HepG2 (cell line): Measurements from ENCODE around the gene SUPT6H. TPM values are rescaled to one million over a fixed set of nuclear protein-coding genes. Genes with fewer than 3 reads are reported as not detected.

Experiments
- CBFB ChIP-seq: sonication (generic); formaldehyde crosslinking; IDR thresholded peaks from 2 replicates; pipeline ENCODE4 v1.4.0; 2020; ENCODE audit warnings: missing genetic modification reagents
- FOXA1 ChIP-seq, 2 experiments: fragments of 450-650 bp in 1 of 2; sonication (generic) in 1 of 2; formaldehyde crosslinking in 1 of 2; IDR thresholded peaks; 2 replicates each; pipeline versions ENCODE4 v1.4.0 to v1.6.1; 2016 to 2020; ENCODE audit warnings: missing genetic modification reagents in 1 of 2
- HIVEP1 ChIP-seq: sonication (generic); formaldehyde crosslinking; IDR thresholded peaks from 2 replicates; pipeline ENCODE4 v1.4.0; 2020; ENCODE audit warnings: mild to moderate bottlenecking, missing genetic modification reagents
- JARID2 ChIP-seq: sonication (generic); formaldehyde crosslinking; IDR thresholded peaks from 2 replicates; pipeline ENCODE4 v1.8.1; 2023; ENCODE audit warnings: missing genetic modification reagents, inconsistent platforms; ENCODE audit not compliant: insufficient replicate concordance
- MATR3 ChIP-seq: sonication (generic); formaldehyde crosslinking; IDR thresholded peaks from 2 replicates; pipeline ENCODE4 v1.4.0; 2020; ENCODE audit warnings: missing genetic modification reagents
- NR2F2 ChIP-seq: IDR thresholded peaks from 2 replicates; pipeline ENCODE4 v1.6.1; 2012; ENCODE audit warnings: low read depth, inconsistent platforms, borderline replicate concordance
- POGZ ChIP-seq: sonication (generic); formaldehyde crosslinking; IDR thresholded peaks from 2 replicates; pipeline ENCODE4 v1.4.0; 2020; ENCODE audit warnings: mild to moderate bottlenecking, missing genetic modification reagents
- STAG1 ChIP-seq: sonication (generic); formaldehyde crosslinking; IDR thresholded peaks from 2 replicates; pipeline ENCODE4 v1.4.0; 2020; ENCODE audit warnings: missing genetic modification reagents
- ZNF136 ChIP-seq: sonication (generic); formaldehyde crosslinking; IDR thresholded peaks from 2 replicates; pipeline ENCODE4 v1.8.1; 2022; ENCODE audit warnings: low read depth, mild to moderate bottlenecking, moderate library complexity, missing genetic modification reagents
- ZNF205 ChIP-seq: IDR thresholded peaks from 2 replicates; pipeline ENCODE4 v1.6.1; 2018; ENCODE audit warnings: missing biosample characterization, missing genetic modification reagents
- ZNF33A ChIP-seq: sonication (generic); formaldehyde crosslinking; IDR thresholded peaks from 2 replicates; pipeline ENCODE4 v1.5.1; 2020; ENCODE audit warnings: missing genetic modification reagents, mild to moderate bottlenecking, moderate library complexity, borderline replicate concordance
- ZNF430 ChIP-seq: sonication (generic); formaldehyde crosslinking; IDR thresholded peaks from 2 replicates; pipeline ENCODE4 v1.9.0; 2021; ENCODE audit warnings: mild to moderate bottlenecking, missing genetic modification reagents
- ZNF530 ChIP-seq: sonication (generic); formaldehyde crosslinking; IDR thresholded peaks from 2 replicates; pipeline ENCODE4 v1.5.0; 2020; ENCODE audit warnings: low read depth, mild to moderate bottlenecking, missing genetic modification reagents
- ZNF709 ChIP-seq: sonication (generic); formaldehyde crosslinking; IDR thresholded peaks from 2 replicates; pipeline ENCODE4 v1.5.0; 2020; ENCODE audit warnings: mild to moderate bottlenecking, missing genetic modification reagents
- ZNF749 ChIP-seq: sonication (generic); formaldehyde crosslinking; IDR thresholded peaks from 2 replicates; pipeline ENCODE4 v1.8.0; 2022; ENCODE audit warnings: mild to moderate bottlenecking, missing genetic modification reagents, moderate library complexity, borderline replicate concordance
- ZNF792 ChIP-seq: IDR thresholded peaks from 2 replicates; pipeline ENCODE4 v1.6.1; 2016
- ZNF878 ChIP-seq: sonication (generic); formaldehyde crosslinking; IDR thresholded peaks from 2 replicates; pipeline ENCODE4 v1.8.1; 2023; ENCODE audit warnings: mild to moderate bottlenecking, missing genetic modification reagents, moderate library complexity
- polyA plus RNA-seq, 8 experiments: library from polyadenylated mRNA; depleted of rRNA in 3 of 8; stranded (reverse) in 7 of 8; unstranded in 1 of 8; fragments of >200 nt; fragmentation: Illumina TruSeq in 4 of 8; extraction: Trizol in 4 of 8; gene quantifications; 2 replicates each; pipeline versions ENCODE4 v1.2.1 to v1.2.3, GENCODE V29; 2011 to 2016; ENCODE audit warnings: low read depth in 4 of 8, missing spikeins in 1 of 8, mixed read lengths in 1 of 8; ENCODE audit not compliant: insufficient read depth in 1 of 8
- total RNA-seq, 5 experiments: library from RNA; depleted of rRNA; stranded (reverse); fragments of >200 nt; fragmentation: Illumina TruSeq; extraction: Trizol; gene quantifications; 2 replicates each; pipeline ENCODE4 v1.2.3, GENCODE V29; 2016; ENCODE audit warnings: low read depth in 1 of 5
- TF ChIP-seq, protein P1 (sequence below), 2 experiments: fragments of 450-650 bp in 1 of 2; sonication (generic) in 1 of 2; formaldehyde crosslinking; IDR thresholded peaks; 2 replicates each; pipeline versions ENCODE4 v1.5.0 to v1.8.0; 2020 to 2022; ENCODE audit warnings: mild to moderate bottlenecking in 1 of 2, missing genetic modification reagents in 1 of 2
- TF ChIP-seq, protein P2 (sequence below): sonication (generic); formaldehyde crosslinking; IDR thresholded peaks from 2 replicates; pipeline ENCODE4 v1.4.0; 2020; ENCODE audit warnings: missing genetic modification reagents
- TF ChIP-seq, protein P3 (sequence below): sonication (generic); formaldehyde crosslinking; IDR thresholded peaks from 2 replicates; pipeline ENCODE4 v1.5.0; 2020; ENCODE audit warnings: mild to moderate bottlenecking, missing genetic modification reagents
- TF ChIP-seq, protein P4 (sequence below): sonication (generic); formaldehyde crosslinking; IDR thresholded peaks from 2 replicates; pipeline ENCODE4 v1.4.0; 2020; ENCODE audit warnings: mild to moderate bottlenecking, missing genetic modification reagents
- TF ChIP-seq, protein P5 (sequence below): sonication (generic); formaldehyde crosslinking; IDR thresholded peaks from 2 replicates; pipeline ENCODE4 v1.5.0; 2020; ENCODE audit warnings: missing genetic modification reagents

SUPT6H gene
- total and polyA plus RNA-seq, 2 of the 13 experiments (the other 11 are each of a cell fraction or from before 2014, with no cell fraction given): 32.7 to 39.9 TPM

DNA sequence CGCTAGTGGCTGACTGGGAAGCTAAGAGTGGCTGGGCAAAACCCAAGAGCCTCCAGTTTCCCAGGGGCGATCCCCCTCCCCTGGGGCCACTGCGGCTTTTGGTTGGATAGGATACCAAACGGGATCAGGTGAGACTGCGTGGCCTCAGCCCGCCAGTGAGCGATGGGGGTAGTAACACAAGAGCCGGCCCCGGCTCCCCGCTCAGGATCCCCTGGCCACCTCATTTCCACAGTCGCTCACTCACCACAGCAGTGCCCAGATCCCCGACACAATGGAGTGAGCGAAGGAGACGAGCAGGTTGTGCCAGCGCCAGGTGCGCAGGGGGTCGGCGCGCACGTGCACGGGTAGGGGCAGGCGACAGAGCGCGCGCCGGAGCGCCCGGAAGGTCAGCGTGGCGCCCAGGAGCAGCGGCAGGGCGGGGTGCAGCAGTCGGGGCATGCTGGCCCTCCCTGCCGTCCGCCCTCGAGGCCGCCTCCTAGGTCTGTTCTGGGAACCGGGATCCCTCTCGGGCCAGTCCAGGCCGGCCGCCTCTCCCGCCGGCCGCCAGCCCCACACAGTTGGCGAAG is 63.7 kb downstream of the SUPT6H start (continued):
- TF ChIP-seq CBFB: peak; percentile 57; the same call in 1 of the 2 replicates
- no peak for TF ChIP-seq ZNF33A (CRISPR knock-in tag)
- TF ChIP-seq ZNF136 (CRISPR knock-in tag): no peak; the same call in 1 of the 2 replicates
- TF ChIP-seq NR2F2: peak; percentile 38; the same call in 1 of the 2 replicates
- TF ChIP-seq HIVEP1 (CRISPR knock-in tag): no peak
- TF ChIP-seq JARID2 (CRISPR knock-in tag): no peak
- no peak for TF ChIP-seq STAG1 (CRISPR knock-in tag)
- TF ChIP-seq, protein P1, sequence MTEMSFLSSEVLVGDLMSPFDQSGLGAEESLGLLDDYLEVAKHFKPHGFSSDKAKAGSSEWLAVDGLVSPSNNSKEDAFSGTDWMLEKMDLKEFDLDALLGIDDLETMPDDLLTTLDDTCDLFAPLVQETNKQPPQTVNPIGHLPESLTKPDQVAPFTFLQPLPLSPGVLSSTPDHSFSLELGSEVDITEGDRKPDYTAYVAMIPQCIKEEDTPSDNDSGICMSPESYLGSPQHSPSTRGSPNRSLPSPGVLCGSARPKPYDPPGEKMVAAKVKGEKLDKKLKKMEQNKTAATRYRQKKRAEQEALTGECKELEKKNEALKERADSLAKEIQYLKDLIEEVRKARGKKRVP (CRISPR knock-in tag; IDR thresholded peaks at IDR 0.05): peak in 1 of 2 experiments; percentile 51; a peak in 1 of 4 replicates
- TF ChIP-seq ZNF205: no peak
- TF ChIP-seq ZNF430: no peak; the same call in 1 of the 2 replicates
- no peak for TF ChIP-seq ZNF749 (CRISPR knock-in tag)
- TF ChIP-seq ZNF878 (CRISPR knock-in tag): peak; percentile 2; the same call in 1 of the 2 replicates
- TF ChIP-seq, protein P2, sequence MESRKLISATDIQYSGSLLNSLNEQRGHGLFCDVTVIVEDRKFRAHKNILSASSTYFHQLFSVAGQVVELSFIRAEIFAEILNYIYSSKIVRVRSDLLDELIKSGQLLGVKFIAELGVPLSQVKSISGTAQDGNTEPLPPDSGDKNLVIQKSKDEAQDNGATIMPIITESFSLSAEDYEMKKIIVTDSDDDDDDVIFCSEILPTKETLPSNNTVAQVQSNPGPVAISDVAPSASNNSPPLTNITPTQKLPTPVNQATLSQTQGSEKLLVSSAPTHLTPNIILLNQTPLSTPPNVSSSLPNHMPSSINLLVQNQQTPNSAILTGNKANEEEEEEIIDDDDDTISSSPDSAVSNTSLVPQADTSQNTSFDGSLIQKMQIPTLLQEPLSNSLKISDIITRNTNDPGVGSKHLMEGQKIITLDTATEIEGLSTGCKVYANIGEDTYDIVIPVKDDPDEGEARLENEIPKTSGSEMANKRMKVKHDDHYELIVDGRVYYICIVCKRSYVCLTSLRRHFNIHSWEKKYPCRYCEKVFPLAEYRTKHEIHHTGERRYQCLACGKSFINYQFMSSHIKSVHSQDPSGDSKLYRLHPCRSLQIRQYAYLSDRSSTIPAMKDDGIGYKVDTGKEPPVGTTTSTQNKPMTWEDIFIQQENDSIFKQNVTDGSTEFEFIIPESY: no peak
- TF ChIP-seq, protein P3, sequence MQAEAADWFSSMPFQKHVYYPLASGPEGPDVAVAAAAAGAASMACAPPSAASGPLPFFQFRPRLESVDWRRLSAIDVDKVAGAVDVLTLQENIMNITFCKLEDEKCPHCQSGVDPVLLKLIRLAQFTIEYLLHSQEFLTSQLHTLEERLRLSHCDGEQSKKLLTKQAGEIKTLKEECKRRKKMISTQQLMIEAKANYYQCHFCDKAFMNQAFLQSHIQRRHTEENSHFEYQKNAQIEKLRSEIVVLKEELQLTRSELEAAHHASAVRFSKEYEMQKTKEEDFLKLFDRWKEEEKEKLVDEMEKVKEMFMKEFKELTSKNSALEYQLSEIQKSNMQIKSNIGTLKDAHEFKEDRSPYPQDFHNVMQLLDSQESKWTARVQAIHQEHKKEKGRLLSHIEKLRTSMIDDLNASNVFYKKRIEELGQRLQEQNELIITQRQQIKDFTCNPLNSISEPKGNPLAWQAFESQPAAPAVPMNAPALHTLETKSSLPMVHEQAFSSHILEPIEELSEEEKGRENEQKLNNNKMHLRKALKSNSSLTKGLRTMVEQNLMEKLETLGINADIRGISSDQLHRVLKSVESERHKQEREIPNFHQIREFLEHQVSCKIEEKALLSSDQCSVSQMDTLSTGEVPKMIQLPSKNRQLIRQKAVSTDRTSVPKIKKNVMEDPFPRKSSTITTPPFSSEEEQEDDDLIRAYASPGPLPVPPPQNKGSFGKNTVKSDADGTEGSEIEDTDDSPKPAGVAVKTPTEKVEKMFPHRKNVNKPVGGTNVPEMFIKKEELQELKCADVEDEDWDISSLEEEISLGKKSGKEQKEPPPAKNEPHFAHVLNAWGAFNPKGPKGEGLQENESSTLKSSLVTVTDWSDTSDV (CRISPR knock-in tag): no peak
- no peak for TF ChIP-seq FOXA1 (IDR thresholded peaks at IDR 0.05)
- TF ChIP-seq FOXA1 (CRISPR knock-in tag; IDR thresholded peaks at IDR 0.05): peak; percentile 50; the same call in 1 of the 2 replicates
- TF ChIP-seq ZNF709 (CRISPR knock-in tag): peak; percentile 90
- no peak for TF ChIP-seq ZNF792 (CRISPR knock-in tag)
- no peak for TF ChIP-seq MATR3
- TF ChIP-seq, protein P4, sequence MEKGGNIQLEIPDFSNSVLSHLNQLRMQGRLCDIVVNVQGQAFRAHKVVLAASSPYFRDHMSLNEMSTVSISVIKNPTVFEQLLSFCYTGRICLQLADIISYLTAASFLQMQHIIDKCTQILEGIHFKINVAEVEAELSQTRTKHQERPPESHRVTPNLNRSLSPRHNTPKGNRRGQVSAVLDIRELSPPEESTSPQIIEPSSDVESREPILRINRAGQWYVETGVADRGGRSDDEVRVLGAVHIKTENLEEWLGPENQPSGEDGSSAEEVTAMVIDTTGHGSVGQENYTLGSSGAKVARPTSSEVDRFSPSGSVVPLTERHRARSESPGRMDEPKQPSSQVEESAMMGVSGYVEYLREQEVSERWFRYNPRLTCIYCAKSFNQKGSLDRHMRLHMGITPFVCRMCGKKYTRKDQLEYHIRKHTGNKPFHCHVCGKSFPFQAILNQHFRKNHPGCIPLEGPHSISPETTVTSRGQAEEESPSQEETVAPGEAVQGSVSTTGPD: no peak
- 0 out of 2 replicates have a peak, but pooled peaks have one; percentile 31 for TF ChIP-seq ZNF530 (CRISPR knock-in tag)
- no peak; the same call in none of the 2 replicates for TF ChIP-seq POGZ (CRISPR knock-in tag)
- TF ChIP-seq, protein P5, sequence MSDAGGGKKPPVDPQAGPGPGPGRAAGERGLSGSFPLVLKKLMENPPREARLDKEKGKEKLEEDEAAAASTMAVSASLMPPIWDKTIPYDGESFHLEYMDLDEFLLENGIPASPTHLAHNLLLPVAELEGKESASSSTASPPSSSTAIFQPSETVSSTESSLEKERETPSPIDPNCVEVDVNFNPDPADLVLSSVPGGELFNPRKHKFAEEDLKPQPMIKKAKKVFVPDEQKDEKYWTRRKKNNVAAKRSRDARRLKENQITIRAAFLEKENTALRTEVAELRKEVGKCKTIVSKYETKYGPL: no peak
